DOHH2 (cell line): ENCODE results near the gene BRSK2.

Experiments
- H3F3A ChIP-seq: fragments of 200-600 bp; sonication (generic), shearing (Covaris generic); 2 replicates; pipeline ENCODE4 v1.6.0; 2016; ENCODE audit warnings: antibody characterized with exemption, mild to moderate bottlenecking; ENCODE audit not compliant: control insufficient read depth, insufficient read depth
- H3K27ac ChIP-seq: fragments of 200-600 bp; sonication (generic); 2 replicates; pipeline ENCODE4 v1.5.1; 2014; ENCODE audit warnings: low read depth, mild to moderate bottlenecking, low read length, moderate library complexity
- H3K27me3 ChIP-seq: fragments of 200-600 bp; sonication (generic); 2 replicates; pipeline ENCODE4 v1.6.1; 2014; ENCODE audit warnings: mild to moderate bottlenecking, low read length, mixed read lengths; ENCODE audit not compliant: control insufficient read depth
- H3K36me3 ChIP-seq: fragments of 200-600 bp; sonication (generic); 2 replicates; pipeline ENCODE4 v1.6.1; 2014; ENCODE audit warnings: mild to moderate bottlenecking, low read length, moderate library complexity, mixed read lengths; ENCODE audit not compliant: control insufficient read depth
- H3K4me1 ChIP-seq: fragments of 200-600 bp; sonication (generic); 2 replicates; pipeline ENCODE4 v1.6.1; 2014; ENCODE audit warnings: mild to moderate bottlenecking, low read length, mixed read lengths; ENCODE audit not compliant: control insufficient read depth
- H3K4me2 ChIP-seq: fragments of 200-600 bp; sonication (generic); 2 replicates; pipeline ENCODE4 v1.6.0; 2014; ENCODE audit warnings: mild to moderate bottlenecking, low read length, moderate library complexity
- H3K4me3 ChIP-seq: fragments of 200-600 bp; sonication (generic); 2 replicates; pipeline ENCODE4 v1.5.1; 2014; ENCODE audit warnings: mild to moderate bottlenecking, low read length, mixed read lengths
- H3K79me2 ChIP-seq: fragments of 200-600 bp; sonication (generic); 2 replicates; pipeline ENCODE4 v1.6.1; 2014; ENCODE audit warnings: mild to moderate bottlenecking, low read length, mixed read lengths; ENCODE audit not compliant: control insufficient read depth
- H3K9me2 ChIP-seq: fragments of 200-600 bp; sonication (generic); replicated peaks from 2 replicates; pipeline ENCODE4 v1.6.1; 2014; ENCODE audit warnings: mild to moderate bottlenecking, low read length, mixed read lengths; ENCODE audit not compliant: control insufficient read depth
- H3K9me3 ChIP-seq: fragments of 200-600 bp; sonication (generic); 2 replicates; pipeline ENCODE4 v1.6.1; 2014; ENCODE audit warnings: antibody characterized with exemption, low read length, mixed read lengths; ENCODE audit not compliant: control insufficient read depth, insufficient read depth
- H4K20me1 ChIP-seq: fragments of 200-600 bp; sonication (generic); 2 replicates; pipeline ENCODE4 v1.6.0; 2014; ENCODE audit warnings: low read depth, mild to moderate bottlenecking, antibody characterized with exemption, low read length, moderate library complexity; ENCODE audit not compliant: control insufficient read depth, insufficient read depth
- EZH2phosphoT487 ChIP-seq: fragments of 200-600 bp; sonication (generic); IDR thresholded peaks from 2 replicates; pipeline ENCODE4 v1.6.1; 2017; ENCODE audit warnings: borderline replicate concordance, mild to moderate bottlenecking, antibody characterized with exemption, low read length, moderate library complexity, mixed read lengths
- TF ChIP-seq, protein P1 (sequence below): fragments of 200-600 bp; sonication (generic); IDR thresholded peaks from one replicate; pipeline ENCODE4 v1.5.1; 2014; ENCODE audit warnings: antibody characterized with exemption, mild to moderate bottlenecking, low read depth, low read length; ENCODE audit not compliant: poor library complexity, severe bottlenecking

Gene BRSK2

DNA sequence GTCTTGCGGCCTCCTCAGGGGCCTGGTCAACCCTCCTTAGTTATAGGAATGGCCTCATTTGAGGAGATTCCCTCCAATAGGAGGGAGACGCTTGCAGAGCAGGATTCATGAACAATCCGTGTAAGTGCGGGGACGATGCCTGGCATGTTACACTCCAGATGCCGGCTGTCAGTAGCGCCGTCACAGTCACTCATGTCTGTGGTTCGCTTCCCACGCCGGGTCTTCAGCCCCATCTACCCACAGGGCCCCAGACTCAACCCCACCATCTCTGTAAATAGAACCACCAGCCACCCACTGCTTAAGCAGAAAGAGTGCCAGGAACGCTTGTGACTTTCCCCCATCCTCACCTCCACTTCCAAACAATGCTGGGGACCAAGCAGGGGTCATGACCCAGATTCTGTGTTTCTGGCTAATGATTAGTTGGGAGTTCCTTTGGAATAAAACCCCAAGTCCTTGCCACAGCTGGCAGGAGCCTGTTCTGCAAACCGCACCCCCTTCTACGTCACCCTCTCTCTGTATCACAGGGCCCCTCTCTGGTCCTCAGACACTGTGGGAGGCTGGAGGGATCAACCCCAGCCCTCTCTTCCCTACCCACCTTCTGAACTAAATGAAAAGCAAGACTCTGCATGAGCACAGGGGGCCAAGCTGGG lies 41.5 kb upstream of the BRSK2 start:
- H4K20me1 ChIP-seq, result no peaks in the 10 kb centered on the region
- no peaks in the 10 kb centered on the region for H3K36me3 ChIP-seq
- no peaks in the 10 kb centered on the region for H3K4me1 ChIP-seq
- no peak overlapping the region for H3K27ac ChIP-seq
- no peak for TF ChIP-seq EZH2phosphoT487
- TF ChIP-seq, protein P1, sequence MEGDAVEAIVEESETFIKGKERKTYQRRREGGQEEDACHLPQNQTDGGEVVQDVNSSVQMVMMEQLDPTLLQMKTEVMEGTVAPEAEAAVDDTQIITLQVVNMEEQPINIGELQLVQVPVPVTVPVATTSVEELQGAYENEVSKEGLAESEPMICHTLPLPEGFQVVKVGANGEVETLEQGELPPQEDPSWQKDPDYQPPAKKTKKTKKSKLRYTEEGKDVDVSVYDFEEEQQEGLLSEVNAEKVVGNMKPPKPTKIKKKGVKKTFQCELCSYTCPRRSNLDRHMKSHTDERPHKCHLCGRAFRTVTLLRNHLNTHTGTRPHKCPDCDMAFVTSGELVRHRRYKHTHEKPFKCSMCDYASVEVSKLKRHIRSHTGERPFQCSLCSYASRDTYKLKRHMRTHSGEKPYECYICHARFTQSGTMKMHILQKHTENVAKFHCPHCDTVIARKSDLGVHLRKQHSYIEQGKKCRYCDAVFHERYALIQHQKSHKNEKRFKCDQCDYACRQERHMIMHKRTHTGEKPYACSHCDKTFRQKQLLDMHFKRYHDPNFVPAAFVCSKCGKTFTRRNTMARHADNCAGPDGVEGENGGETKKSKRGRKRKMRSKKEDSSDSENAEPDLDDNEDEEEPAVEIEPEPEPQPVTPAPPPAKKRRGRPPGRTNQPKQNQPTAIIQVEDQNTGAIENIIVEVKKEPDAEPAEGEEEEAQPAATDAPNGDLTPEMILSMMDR, result no peak
- H3K9me2 ChIP-seq, result no peaks in the 10 kb centered on the region
- H3F3A ChIP-seq, result no peaks in the 10 kb centered on the region
- no peaks in the 10 kb centered on the region for H3K79me2 ChIP-seq
- H3K4me3 ChIP-seq, result no peak overlapping the region
- H3K9me3 ChIP-seq, result no peaks in the 10 kb centered on the region
- H3K4me2 ChIP-seq, result no peak overlapping the region
- H3K27me3 ChIP-seq, result no peaks in the 10 kb centered on the region

DNA sequence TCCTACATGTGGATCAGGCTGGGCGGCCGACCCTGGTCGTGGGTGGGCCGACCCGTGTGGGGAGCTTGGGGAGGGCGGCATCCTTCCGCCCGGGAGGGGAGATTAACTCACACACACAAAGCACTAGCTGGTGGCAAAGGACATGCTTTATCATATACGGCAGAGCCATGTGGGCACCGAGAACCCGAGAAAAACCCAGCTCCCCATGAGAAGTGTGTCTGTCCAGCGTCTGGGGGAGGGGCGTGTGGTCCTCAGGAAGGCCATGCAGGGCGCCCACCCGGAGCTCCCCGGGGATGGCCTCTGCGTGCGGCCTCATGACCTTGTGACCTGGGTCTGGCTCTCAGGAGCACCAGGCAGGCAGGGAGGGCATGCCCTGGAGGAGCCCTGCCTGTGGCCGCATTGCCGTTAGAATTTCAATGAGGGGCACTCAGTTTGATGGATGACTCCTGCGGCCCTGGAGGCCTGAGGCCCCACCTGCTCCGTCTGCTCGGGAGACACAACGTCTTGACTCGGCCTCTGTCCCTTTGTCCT lies 40.9 kb upstream of the BRSK2 start:
- Histone ChIP-seq H3F3A (no peaks in the 10 kb centered on the region), H3K4me2 (no peak overlapping the region), H3K36me3 (no peaks in the 10 kb centered on the region), H3K27me3 (no peaks in the 10 kb centered on the region), H3K9me3 (no peaks in the 10 kb centered on the region), H4K20me1 (no peaks in the 10 kb centered on the region), H3K27ac (no peak overlapping the region), H3K4me1 (no peaks in the 10 kb centered on the region), H3K79me2 (no peaks in the 10 kb centered on the region), H3K4me3 (no peak overlapping the region), H3K9me2 (no peaks in the 10 kb centered on the region)
- TF ChIP-seq, protein P1, result no peak

DNA sequence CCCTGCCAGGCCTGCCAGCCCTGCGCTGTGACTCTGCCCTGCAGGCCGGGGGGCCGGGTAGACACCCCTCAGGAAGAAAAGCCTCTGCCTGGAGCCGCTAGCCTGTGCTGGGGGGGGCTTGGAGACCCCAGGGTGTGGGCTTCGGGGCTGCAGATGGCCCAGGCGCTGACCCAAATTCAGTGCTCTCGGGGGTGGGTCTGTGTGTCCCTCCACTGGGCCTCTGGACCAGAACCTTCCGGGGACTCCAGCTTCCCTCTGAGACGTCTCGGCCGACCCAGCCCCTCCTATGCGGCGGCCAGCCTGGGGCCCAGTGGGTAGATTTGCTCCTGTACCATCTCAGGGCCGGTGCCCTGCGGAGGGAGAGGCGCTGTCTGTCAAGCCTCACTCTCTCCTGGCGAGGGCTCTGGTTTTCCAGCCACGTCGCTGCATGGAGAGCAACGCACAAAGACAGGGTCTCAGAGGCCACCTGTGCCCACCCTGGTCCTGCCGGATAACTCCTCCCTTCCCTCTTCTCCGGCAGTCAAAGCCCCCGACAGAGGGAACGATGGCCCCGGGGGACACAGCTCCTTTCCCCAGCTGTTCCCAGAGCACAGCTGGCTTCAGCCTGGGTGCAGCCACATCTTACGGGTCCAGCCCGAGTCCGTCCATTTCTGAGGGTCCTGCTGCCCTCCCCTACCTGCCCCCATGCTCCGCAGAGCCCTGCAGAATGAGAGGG lies 40.2 kb upstream of the BRSK2 start:
- Histone ChIP-seq H3K4me2 (no peak overlapping the region), H3K36me3 (no peaks in the 10 kb centered on the region), H3K27me3 (no peaks in the 10 kb centered on the region), H3K79me2 (no peaks in the 10 kb centered on the region), H3K27ac (no peak overlapping the region), H4K20me1 (no peaks in the 10 kb centered on the region), H3F3A (no peaks in the 10 kb centered on the region), H3K4me1 (no peaks in the 10 kb centered on the region), H3K9me3 (no peaks in the 10 kb centered on the region), H3K4me3 (no peak overlapping the region), H3K9me2 (no peaks in the 10 kb centered on the region)
- no peak for TF ChIP-seq EZH2phosphoT487
- TF ChIP-seq, protein P1, result no peak
